SK-N-MC (cell line): ENCODE results near the gene GLS2.
"Not testable (repeated sequence)": the region's sequence is repeated elsewhere in the genome, so short reads cannot be mapped to it uniquely, and the experiment has no call there.

Experiments
- EZH2 ChIP-seq: fragments of 200-600 bp; sonication (generic); IDR thresholded peaks from one replicate; pipeline ENCODE4 v1.6.1; 2017; ENCODE audit warnings: antibody characterized with exemption
- POLR2AphosphoS5 ChIP-seq: IDR thresholded peaks from 2 replicates; pipeline ENCODE4 v1.6.1; 2012; ENCODE audit warnings: mild to moderate bottlenecking, low read depth, low read length, borderline replicate concordance

GRCh38 chr12:56494106-56494415, 6.1 kb upstream of the GLS2 start:
- TF ChIP-seq POLR2AphosphoS5, EZH2: not testable (repeated sequence)
